HepG2 (cell line): ENCODE results near the gene VPS26B. TPM values are rescaled to one million over a fixed set of nuclear protein-coding genes. Genes with fewer than 3 reads are reported as not detected.

Source experiments
- E2F2 ChIP-seq: sonication (generic); formaldehyde crosslinking; IDR thresholded peaks from 2 replicates; pipeline ENCODE4 v1.4.0; 2020; ENCODE audit warnings: missing genetic modification reagents, borderline replicate concordance
- KAT7 ChIP-seq: IDR thresholded peaks from 2 replicates; pipeline ENCODE4 v1.6.1; 2018; ENCODE audit warnings: borderline replicate concordance, missing compliant biosample characterization
- MED8 ChIP-seq: sonication (generic); formaldehyde crosslinking; IDR thresholded peaks from 2 replicates; pipeline ENCODE4 v1.8.1; 2023; ENCODE audit warnings: mild to moderate bottlenecking, missing genetic modification reagents; ENCODE audit not compliant: insufficient replicate concordance
- POLR2AphosphoS2 ChIP-seq: IDR thresholded peaks from 2 replicates; pipeline ENCODE4 v1.6.1; 2011; ENCODE audit warnings: low read depth, low read length, improper control_type of control experiment
- SIX1 ChIP-seq: sonication (generic); formaldehyde crosslinking; IDR thresholded peaks from 2 replicates; pipeline ENCODE4 v1.4.0; 2020; ENCODE audit warnings: missing genetic modification reagents, borderline replicate concordance
- ZEB1 ChIP-seq: IDR thresholded peaks from 2 replicates; pipeline ENCODE4 v1.6.1; 2012; ENCODE audit warnings: mild to moderate bottlenecking, low read depth, inconsistent platforms; ENCODE audit not compliant: insufficient replicate concordance
- ZNF225 ChIP-seq: sonication (generic); formaldehyde crosslinking; IDR thresholded peaks from 2 replicates; pipeline ENCODE4 v1.4.0; 2020; ENCODE audit warnings: mild to moderate bottlenecking, missing genetic modification reagents
- ZNF552 ChIP-seq: sonication (generic); formaldehyde crosslinking; IDR thresholded peaks from 2 replicates; pipeline ENCODE4 v1.9.0; 2022; ENCODE audit warnings: missing genetic modification reagents, mild to moderate bottlenecking, borderline replicate concordance
- ZNF691 ChIP-seq: sonication (generic); formaldehyde crosslinking; IDR thresholded peaks from 2 replicates; pipeline ENCODE4 v1.4.0; 2020; ENCODE audit warnings: missing genetic modification reagents, low read depth, mild to moderate bottlenecking, borderline replicate concordance
- ZNF7 ChIP-seq: IDR thresholded peaks from 2 replicates; pipeline ENCODE4 v1.6.1; 2016; ENCODE audit warnings: missing biosample characterization, missing genetic modification reagents
- ZNF777 ChIP-seq: sonication (generic); formaldehyde crosslinking; IDR thresholded peaks from 2 replicates; pipeline ENCODE4 v1.4.0; 2020; ENCODE audit warnings: missing genetic modification reagents
- polyA plus RNA-seq, 8 experiments: library from polyadenylated mRNA; depleted of rRNA in 3 of 8; stranded (reverse) in 7 of 8; unstranded in 1 of 8; fragments of >200 nt; fragmentation: Illumina TruSeq in 4 of 8; extraction: Trizol in 4 of 8; gene quantifications; 2 replicates each; pipeline versions ENCODE4 v1.2.1 to v1.2.3, GENCODE V29; 2011 to 2016; ENCODE audit warnings: low read depth in 4 of 8, missing spikeins in 1 of 8, mixed read lengths in 1 of 8; ENCODE audit not compliant: insufficient read depth in 1 of 8
- total RNA-seq, 5 experiments: library from RNA; depleted of rRNA; stranded (reverse); fragments of >200 nt; fragmentation: Illumina TruSeq; extraction: Trizol; gene quantifications; 2 replicates each; pipeline ENCODE4 v1.2.3, GENCODE V29; 2016; ENCODE audit warnings: low read depth in 1 of 5
- TF ChIP-seq, protein P1 (sequence below): sonication (generic); formaldehyde crosslinking; IDR thresholded peaks from 2 replicates; pipeline ENCODE4 v1.4.0; 2020; ENCODE audit warnings: mild to moderate bottlenecking, missing genetic modification reagents
- TF ChIP-seq, protein P2 (sequence below): sonication (generic); formaldehyde crosslinking; IDR thresholded peaks from 2 replicates; pipeline ENCODE4 v1.4.0; 2020; ENCODE audit warnings: missing genetic modification reagents
- TF ChIP-seq, protein P3 (sequence below): sonication (generic); formaldehyde crosslinking; IDR thresholded peaks from 2 replicates; pipeline ENCODE4 v1.4.0; 2020; ENCODE audit warnings: missing genetic modification reagents, borderline replicate concordance
- TF ChIP-seq, protein P4 (sequence below): sonication (generic); formaldehyde crosslinking; IDR thresholded peaks from 2 replicates; pipeline ENCODE4 v1.4.0; 2020; ENCODE audit warnings: mild to moderate bottlenecking, missing genetic modification reagents

Gene VPS26B
- total and polyA plus RNA-seq, 2 of the 13 experiments (the other 11 are each of a cell fraction or from before 2014, with no cell fraction given) = 20.2 to 23.2 TPM

GRCh38 chr11:134223836-134224709 lies at the start of gene VPS26B, which contains the start of gene NCAPD3 (continued):
- TF ChIP-seq, protein P1, sequence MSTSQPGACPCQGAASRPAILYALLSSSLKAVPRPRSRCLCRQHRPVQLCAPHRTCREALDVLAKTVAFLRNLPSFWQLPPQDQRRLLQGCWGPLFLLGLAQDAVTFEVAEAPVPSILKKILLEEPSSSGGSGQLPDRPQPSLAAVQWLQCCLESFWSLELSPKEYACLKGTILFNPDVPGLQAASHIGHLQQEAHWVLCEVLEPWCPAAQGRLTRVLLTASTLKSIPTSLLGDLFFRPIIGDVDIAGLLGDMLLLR (CRISPR knock-in tag) = peak; percentile 92
- TF ChIP-seq SIX1 (CRISPR knock-in tag) (no peak), ZNF7 (no peak), ZNF691 (no peak; the same call in none of the 2 replicates), POLR2AphosphoS2 (no peak), E2F2 (CRISPR knock-in tag) (peak; percentile 81; the same call in 1 of the 2 replicates), ZEB1 (no peak), ZNF552 (CRISPR knock-in tag) (0 out of 2 replicates have a peak, but pooled peaks have one; percentile 30), ZNF225 (CRISPR knock-in tag) (no peak), KAT7 (CRISPR knock-in tag) (peak; percentile 34), ZNF777 (no peak), MED8 (CRISPR knock-in tag) (peak; percentile 77)
- TF ChIP-seq, protein P2, sequence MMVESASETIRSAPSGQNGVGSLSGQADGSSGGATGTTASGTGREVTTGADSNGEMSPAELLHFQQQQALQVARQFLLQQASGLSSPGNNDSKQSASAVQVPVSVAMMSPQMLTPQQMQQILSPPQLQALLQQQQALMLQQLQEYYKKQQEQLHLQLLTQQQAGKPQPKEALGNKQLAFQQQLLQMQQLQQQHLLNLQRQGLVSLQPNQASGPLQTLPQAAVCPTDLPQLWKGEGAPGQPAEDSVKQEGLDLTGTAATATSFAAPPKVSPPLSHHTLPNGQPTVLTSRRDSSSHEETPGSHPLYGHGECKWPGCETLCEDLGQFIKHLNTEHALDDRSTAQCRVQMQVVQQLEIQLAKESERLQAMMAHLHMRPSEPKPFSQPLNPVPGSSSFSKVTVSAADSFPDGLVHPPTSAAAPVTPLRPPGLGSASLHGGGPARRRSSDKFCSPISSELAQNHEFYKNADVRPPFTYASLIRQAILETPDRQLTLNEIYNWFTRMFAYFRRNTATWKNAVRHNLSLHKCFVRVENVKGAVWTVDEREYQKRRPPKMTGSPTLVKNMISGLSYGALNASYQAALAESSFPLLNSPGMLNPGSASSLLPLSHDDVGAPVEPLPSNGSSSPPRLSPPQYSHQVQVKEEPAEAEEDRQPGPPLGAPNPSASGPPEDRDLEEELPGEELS (CRISPR knock-in tag) = peak; percentile 23; the same call in 1 of the 2 replicates
- TF ChIP-seq, protein P3, sequence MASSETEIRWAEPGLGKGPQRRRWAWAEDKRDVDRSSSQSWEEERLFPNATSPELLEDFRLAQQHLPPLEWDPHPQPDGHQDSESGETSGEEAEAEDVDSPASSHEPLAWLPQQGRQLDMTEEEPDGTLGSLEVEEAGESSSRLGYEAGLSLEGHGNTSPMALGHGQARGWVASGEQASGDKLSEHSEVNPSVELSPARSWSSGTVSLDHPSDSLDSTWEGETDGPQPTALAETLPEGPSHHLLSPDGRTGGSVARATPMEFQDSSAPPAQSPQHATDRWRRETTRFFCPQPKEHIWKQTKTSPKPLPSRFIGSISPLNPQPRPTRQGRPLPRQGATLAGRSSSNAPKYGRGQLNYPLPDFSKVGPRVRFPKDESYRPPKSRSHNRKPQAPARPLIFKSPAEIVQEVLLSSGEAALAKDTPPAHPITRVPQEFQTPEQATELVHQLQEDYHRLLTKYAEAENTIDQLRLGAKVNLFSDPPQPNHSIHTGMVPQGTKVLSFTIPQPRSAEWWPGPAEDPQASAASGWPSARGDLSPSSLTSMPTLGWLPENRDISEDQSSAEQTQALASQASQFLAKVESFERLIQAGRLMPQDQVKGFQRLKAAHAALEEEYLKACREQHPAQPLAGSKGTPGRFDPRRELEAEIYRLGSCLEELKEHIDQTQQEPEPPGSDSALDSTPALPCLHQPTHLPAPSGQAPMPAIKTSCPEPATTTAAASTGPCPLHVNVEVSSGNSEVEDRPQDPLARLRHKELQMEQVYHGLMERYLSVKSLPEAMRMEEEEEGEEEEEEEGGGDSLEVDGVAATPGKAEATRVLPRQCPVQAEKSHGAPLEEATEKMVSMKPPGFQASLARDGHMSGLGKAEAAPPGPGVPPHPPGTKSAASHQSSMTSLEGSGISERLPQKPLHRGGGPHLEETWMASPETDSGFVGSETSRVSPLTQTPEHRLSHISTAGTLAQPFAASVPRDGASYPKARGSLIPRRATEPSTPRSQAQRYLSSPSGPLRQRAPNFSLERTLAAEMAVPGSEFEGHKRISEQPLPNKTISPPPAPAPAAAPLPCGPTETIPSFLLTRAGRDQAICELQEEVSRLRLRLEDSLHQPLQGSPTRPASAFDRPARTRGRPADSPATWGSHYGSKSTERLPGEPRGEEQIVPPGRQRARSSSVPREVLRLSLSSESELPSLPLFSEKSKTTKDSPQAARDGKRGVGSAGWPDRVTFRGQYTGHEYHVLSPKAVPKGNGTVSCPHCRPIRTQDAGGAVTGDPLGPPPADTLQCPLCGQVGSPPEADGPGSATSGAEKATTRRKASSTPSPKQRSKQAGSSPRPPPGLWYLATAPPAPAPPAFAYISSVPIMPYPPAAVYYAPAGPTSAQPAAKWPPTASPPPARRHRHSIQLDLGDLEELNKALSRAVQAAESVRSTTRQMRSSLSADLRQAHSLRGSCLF (CRISPR knock-in tag) = peak; percentile 91; the same call in 1 of the 2 replicates
- TF ChIP-seq, protein P4, sequence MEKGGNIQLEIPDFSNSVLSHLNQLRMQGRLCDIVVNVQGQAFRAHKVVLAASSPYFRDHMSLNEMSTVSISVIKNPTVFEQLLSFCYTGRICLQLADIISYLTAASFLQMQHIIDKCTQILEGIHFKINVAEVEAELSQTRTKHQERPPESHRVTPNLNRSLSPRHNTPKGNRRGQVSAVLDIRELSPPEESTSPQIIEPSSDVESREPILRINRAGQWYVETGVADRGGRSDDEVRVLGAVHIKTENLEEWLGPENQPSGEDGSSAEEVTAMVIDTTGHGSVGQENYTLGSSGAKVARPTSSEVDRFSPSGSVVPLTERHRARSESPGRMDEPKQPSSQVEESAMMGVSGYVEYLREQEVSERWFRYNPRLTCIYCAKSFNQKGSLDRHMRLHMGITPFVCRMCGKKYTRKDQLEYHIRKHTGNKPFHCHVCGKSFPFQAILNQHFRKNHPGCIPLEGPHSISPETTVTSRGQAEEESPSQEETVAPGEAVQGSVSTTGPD (CRISPR knock-in tag) = 0 out of 2 replicates have a peak, but pooled peaks have one; percentile 47
